Panc1 (cell line): Measurements from ENCODE around the gene RHOU. TPM values are rescaled to one million over a fixed set of nuclear protein-coding genes. Genes with fewer than 3 reads are reported as not detected.

ENCODE experiments used
- ATAC-seq: fragments of 200-7000 bp; cut with Tn5 transposase; 2 replicates; pipeline ENCODE4 v1.9.1; 2020; ENCODE audit warnings: mild to moderate bottlenecking, moderate library complexity
- BruUV-seq: library from RNA; stranded (reverse); fragments of 400-500 nt; replicated peaks from 2 replicates; lab custom pipeline; 2021; lab: Mats Ljungman, UMichigan
- CTCF ChIA-PET: fragments of 300-600 bp; sonication (Branson Sonifier 250); formaldehyde crosslinking; loops from one replicate; lab custom pipeline; 2022; ENCODE audit warnings: antibody characterized with exemption; lab: Charles Lee
- POLR2A ChIA-PET: fragments of 300-600 bp; sonication (Branson Sonifier 250); formaldehyde crosslinking; loops from one replicate; lab custom pipeline; 2022; ENCODE audit warnings: antibody characterized with exemption; lab: Charles Lee
- DNase-seq: peaks from one replicate; pipeline ENCODE4 v3.0.0-alpha.2; 2010; ENCODE audit warnings: low read depth, low spot score
- H3K27ac ChIP-seq: 2 replicates; pipeline ENCODE4 v1.5.1; 2011; ENCODE audit warnings: mild to moderate bottlenecking, low read length, inconsistent platforms
- H3K27me3 ChIP-seq: fragments of 200-500 bp; sonication (Bioruptor generic); 2 replicates; pipeline ENCODE4 v1.6.0; 2014; ENCODE audit warnings: low read length, inconsistent platforms; ENCODE audit not compliant: control insufficient read depth, insufficient read depth
- H3K36me3 ChIP-seq: fragments of 200-500 bp; sonication (Bioruptor generic); 2 replicates; pipeline ENCODE4 v1.5.1; 2014; ENCODE audit warnings: inconsistent platforms, mild to moderate bottlenecking, low read length, moderate library complexity; ENCODE audit not compliant: control insufficient read depth, insufficient read depth
- H3K4me1 ChIP-seq: 2 replicates; pipeline ENCODE4 v1.5.1; 2011; ENCODE audit warnings: inconsistent platforms, mild to moderate bottlenecking, low read length, moderate library complexity; ENCODE audit not compliant: control insufficient read depth, insufficient read depth
- H3K4me3 ChIP-seq, 2 experiments: 2 replicates each; pipeline ENCODE4 v1.5.1; 2011 to 2012; ENCODE audit warnings: low read depth in 2 of 2, low read length in 2 of 2, mild to moderate bottlenecking in 2 of 2, inconsistent platforms in 1 of 2, moderate library complexity in 1 of 2
- H3K9me3 ChIP-seq: fragments of 200-500 bp; sonication (Bioruptor generic); 2 replicates; pipeline ENCODE4 v1.5.1; 2014; ENCODE audit warnings: low read depth, mild to moderate bottlenecking, inconsistent platforms, low read length, moderate library complexity; ENCODE audit not compliant: control insufficient read depth, insufficient read depth
- CTCF ChIP-seq: fragments of 450-650 bp; IDR thresholded peaks from 2 replicates; pipeline ENCODE4 v1.5.1; 2017; ENCODE audit warnings: mild to moderate bottlenecking
- POLR2AphosphoS5 ChIP-seq: IDR thresholded peaks from 2 replicates; pipeline ENCODE4 v1.6.1; 2012; ENCODE audit warnings: mild to moderate bottlenecking, low read depth, low read length, moderate library complexity
- REST ChIP-seq, 2 experiments: IDR thresholded peaks; 2 replicates each; pipeline ENCODE4 v1.6.1; 2011 to 2012; ENCODE audit warnings: low read depth in 2 of 2, control low read depth in 1 of 2, low read length in 1 of 2, mild to moderate bottlenecking in 1 of 2, moderate library complexity in 1 of 2; ENCODE audit not compliant: insufficient read depth in 1 of 2
- SIN3A ChIP-seq: IDR thresholded peaks from 2 replicates; pipeline ENCODE4 v1.6.1; 2012; ENCODE audit warnings: low read depth, mild to moderate bottlenecking, low read length, moderate library complexity, borderline replicate concordance; ENCODE audit not compliant: insufficient read depth
- TCF7L2 ChIP-seq: IDR thresholded peaks from 2 replicates; pipeline ENCODE4 v1.6.1; 2011; ENCODE audit warnings: mild to moderate bottlenecking, low read depth, low read length, inconsistent platforms
- in situ Hi-C: cut with HindIII; loops from 2 replicates; pipeline ENCODE4 v1.10.0; 2016; ENCODE audit warnings: low sequenced_read_pairs, low pct_unique_long_range_greater_than_20kb
- intact Hi-C: fragments of 100-400 bp; cut with micrococcal nuclease; formaldehyde crosslinking; loops from one replicate; pipeline ENCODE4 v1.10.0; 2022; ENCODE audit not compliant: unreplicated experiment
- total RNA-seq: library from RNA; stranded (reverse); gene quantifications from one replicate; pipeline ENCODE4 v1.2.1, GENCODE V29; 2021; ENCODE audit not compliant: unreplicated experiment

The RHOU gene
- total RNA-seq, 1 experiment from 2014 or later = 9.2 TPM

DNA sequence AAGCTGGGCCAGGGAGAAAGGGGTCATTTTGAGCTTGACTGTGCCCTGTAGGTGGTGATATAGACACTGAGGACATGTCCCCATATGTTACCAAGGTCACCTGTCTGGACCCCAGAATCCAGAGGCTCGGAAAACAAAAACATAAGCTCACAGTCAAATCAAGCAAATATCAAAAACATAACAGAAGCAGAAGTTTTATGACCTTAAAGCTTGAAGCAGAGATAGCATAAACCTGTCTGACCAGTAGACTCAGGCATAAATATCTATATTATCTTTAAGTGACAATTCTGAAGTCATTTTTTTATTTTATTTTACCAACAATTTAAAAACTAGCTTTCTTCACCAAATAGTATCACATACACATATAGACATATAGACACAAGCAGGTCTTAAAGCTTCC lies 32.8 kb upstream of the RHOU start:
- intact Hi-C loops (no loop called here), in situ Hi-C loops (no loop called here)
- H3K9me3 ChIP-seq = no peaks in the 10 kb centered on the region
- no peak for ATAC-seq
- POLR2A ChIA-PET = no interaction called here
- no peak overlapping the region for H3K4me3 ChIP-seq
- H3K27ac ChIP-seq = no peak overlapping the region
- no peak for DNase-seq
- no peak for TF ChIP-seq REST (IDR thresholded peaks at IDR 0.05; ENCODE audit: insufficient read depth in 1 of 2, low read depth in 2 of 2, low read length in 1 of 2)
- TF ChIP-seq SIN3A = no peak
- no peak for TF ChIP-seq CTCF
- no peak for TF ChIP-seq TCF7L2
- TF ChIP-seq POLR2AphosphoS5 = no peak
- no peaks in the 10 kb centered on the region for H3K27me3 ChIP-seq
- H3K36me3 ChIP-seq = no peaks in the 10 kb centered on the region
- CTCF ChIA-PET = no interaction called here
- no peaks in the 10 kb centered on the region for H3K4me1 ChIP-seq
- BruUV-seq = no TSS peak

DNA sequence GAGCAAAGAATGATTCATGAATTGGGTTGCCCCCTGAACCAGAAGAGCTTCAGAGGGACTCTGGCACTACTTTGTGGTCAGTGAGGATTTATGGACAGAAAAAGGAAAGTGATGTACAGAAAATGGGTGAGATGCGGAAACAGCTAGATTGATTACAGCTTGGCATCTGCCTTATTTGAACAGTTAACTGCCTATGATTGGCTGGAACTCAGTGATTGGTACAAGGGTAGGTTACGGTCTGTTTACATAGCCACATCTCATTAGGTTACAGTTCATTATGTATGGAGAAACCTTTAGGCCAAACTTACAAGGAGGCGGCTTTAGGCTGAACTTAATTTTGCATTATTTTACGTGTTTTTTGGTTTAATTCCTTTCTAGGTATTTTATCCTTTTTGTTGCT lies 29.0 kb upstream of the RHOU start:
- no peaks in the 10 kb centered on the region for H3K36me3 ChIP-seq
- H3K27me3 ChIP-seq = no peaks in the 10 kb centered on the region
- DNase-seq = no peak
- intact Hi-C loops = no loop called here
- H3K27ac ChIP-seq = no peak overlapping the region
- H3K4me3 ChIP-seq = no peak overlapping the region
- in situ Hi-C loops = no loop called here
- BruUV-seq = no TSS peak
- no peaks in the 10 kb centered on the region for H3K9me3 ChIP-seq
- TF ChIP-seq POLR2AphosphoS5 = no peak
- TF ChIP-seq CTCF = no peak
- no peak for TF ChIP-seq TCF7L2
- no peak for TF ChIP-seq REST (IDR thresholded peaks at IDR 0.05; ENCODE audit: insufficient read depth in 1 of 2, low read depth in 2 of 2, low read length in 1 of 2)
- no peak for TF ChIP-seq SIN3A
- ChIA-PET POLR2A (no interaction called here), CTCF (interaction anchor here (0.5 kb wide), 1 partner anchor 346 kb away, joined by 3 read pairs; no protein-coding TSS in a partner anchor)
- no peak for ATAC-seq
- H3K4me1 ChIP-seq = no peaks in the 10 kb centered on the region
